Measurements from ENCODE around the gene ITPK1.

GRCh38 chr14:92906823-92907222, 208.9 kb downstream of the ITPK1 start:
- no peak for TF ChIP-seq ZC3H10 (CRISPR knock-in tag; IDR thresholded peaks at IDR 0.05)
- TF ChIP-seq ZNF70 (CRISPR knock-in tag; IDR thresholded peaks at IDR 0.05) = no peak
- no peak for TF ChIP-seq ESRRG (CRISPR knock-in tag; IDR thresholded peaks at IDR 0.05)
- TF ChIP-seq ZFP3 (CRISPR knock-in tag; IDR thresholded peaks at IDR 0.05) = no peak
